ENCODE results near the gene PHLPP1. TPM values are rescaled to one million over a fixed set of nuclear protein-coding genes. Genes with fewer than 3 reads are reported as not detected.

PHLPP1 gene
- total RNA-seq, 2 donors from 2014 or later: 4.6 to 5.9 TPM

DNA sequence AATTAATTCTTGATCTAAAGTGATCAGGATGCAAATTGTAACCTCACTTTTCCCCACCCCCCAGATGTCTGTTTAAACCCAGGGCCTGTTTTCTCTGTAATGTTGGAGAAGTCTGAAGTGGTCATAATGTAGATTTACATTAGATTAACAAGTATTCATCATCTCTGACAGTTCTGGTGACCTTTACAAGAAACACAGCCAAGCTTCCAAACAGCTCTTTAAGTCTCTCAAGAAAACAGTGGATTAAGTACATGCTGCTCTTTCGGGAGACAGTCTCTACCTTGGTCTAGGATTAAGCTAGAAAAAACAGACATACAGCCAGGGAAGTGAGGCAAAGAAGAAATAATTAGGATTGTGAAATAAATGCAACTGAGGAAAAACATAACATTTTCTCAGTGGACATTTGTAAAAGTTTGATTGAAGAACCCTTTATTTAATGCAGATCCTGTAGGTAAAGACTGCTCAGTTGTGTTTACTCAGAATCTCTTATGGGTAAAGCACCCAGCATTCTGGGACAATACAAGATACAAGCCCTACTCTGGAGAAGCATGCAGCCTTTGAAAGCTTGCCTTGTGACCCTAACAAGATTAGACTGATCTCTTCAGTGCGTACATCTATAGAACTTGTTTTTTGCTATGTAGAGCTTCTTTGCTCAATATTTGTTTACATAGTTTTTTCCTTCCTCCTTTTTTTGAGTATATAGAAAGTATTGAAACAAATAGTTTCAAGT is 203.9 kb downstream of the PHLPP1 start:
- H3K36me3 ChIP-seq: no peaks in the 10 kb centered on the region
- TF ChIP-seq, protein P1, sequence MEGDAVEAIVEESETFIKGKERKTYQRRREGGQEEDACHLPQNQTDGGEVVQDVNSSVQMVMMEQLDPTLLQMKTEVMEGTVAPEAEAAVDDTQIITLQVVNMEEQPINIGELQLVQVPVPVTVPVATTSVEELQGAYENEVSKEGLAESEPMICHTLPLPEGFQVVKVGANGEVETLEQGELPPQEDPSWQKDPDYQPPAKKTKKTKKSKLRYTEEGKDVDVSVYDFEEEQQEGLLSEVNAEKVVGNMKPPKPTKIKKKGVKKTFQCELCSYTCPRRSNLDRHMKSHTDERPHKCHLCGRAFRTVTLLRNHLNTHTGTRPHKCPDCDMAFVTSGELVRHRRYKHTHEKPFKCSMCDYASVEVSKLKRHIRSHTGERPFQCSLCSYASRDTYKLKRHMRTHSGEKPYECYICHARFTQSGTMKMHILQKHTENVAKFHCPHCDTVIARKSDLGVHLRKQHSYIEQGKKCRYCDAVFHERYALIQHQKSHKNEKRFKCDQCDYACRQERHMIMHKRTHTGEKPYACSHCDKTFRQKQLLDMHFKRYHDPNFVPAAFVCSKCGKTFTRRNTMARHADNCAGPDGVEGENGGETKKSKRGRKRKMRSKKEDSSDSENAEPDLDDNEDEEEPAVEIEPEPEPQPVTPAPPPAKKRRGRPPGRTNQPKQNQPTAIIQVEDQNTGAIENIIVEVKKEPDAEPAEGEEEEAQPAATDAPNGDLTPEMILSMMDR (IDR thresholded peaks at IDR 0.05): no peak
- no peak for DNase-seq (ENCODE audit: low spot score)
- H3K27me3 ChIP-seq: no peaks in the 10 kb centered on the region
- H3K4me3 ChIP-seq: no peak overlapping the region
- H3K9me3 ChIP-seq: no peaks in the 10 kb centered on the region
- no peak overlapping the region for H3K27ac ChIP-seq
- no peaks in the 10 kb centered on the region for H3K4me1 ChIP-seq

DNA sequence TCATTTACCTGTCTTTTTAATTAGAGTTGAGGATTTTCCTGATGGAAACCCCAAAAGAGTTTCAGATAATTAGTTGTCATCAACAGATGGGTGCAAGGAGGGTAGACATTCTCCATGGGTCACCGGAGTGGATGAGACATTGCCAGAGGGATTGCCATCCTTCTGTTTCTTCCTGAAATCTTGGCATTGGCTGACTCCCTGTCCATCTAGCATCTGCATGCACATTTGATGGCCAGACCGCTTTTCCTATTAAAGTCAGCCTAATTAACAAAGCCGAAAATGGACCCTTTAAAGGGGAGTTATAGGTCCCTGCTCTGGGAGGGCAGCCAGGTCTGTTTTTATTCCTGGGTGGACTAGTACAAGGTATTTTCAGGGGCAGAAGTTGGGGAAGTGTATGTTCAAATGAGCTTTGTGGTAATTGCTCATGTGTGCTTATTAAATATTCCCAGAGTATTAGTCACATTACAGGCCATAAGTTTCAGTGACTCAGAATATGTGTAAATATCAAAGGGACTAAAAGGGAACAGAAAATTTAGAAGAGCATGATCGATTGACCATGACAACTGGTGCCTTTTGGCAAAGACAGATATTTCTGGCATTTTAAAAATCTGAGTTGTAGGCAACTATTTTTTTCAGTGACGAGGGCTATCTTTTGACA is 209.8 kb downstream of the PHLPP1 start:
- no peak for DNase-seq (ENCODE audit: low spot score)
- Histone ChIP-seq H3K4me3 (no peak overlapping the region), H3K27ac (no peak overlapping the region), H3K27me3 (no peaks in the 10 kb centered on the region), H3K9me3 (no peaks in the 10 kb centered on the region), H3K36me3 (no peaks in the 10 kb centered on the region), H3K4me1 (no peaks in the 10 kb centered on the region)
- TF ChIP-seq, protein P1 (IDR thresholded peaks at IDR 0.05): no peak

DNA sequence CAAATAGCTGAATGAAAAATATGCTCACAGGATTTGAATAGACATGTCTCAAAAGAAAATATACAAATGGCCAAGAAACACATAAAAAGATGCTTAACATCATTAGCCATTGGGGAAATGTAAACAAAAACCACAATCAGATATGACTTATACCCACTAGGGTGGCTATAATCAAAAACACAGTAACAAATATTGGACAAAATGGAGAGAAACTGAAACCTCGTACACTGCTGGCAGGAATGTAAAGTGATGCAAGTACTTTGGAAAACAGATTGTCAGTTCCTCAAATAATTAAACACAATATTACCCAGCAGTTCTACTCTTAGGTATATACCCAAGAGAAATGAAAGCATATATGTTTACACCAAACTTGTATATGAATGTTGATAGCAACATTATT is 213.0 kb downstream of the PHLPP1 start:
- TF ChIP-seq, protein P1 (IDR thresholded peaks at IDR 0.05): no peak
- DNase-seq (ENCODE audit: low spot score): no peak
- Histone ChIP-seq H3K27ac (no peak overlapping the region), H3K27me3 (no peaks in the 10 kb centered on the region), H3K4me1 (no peaks in the 10 kb centered on the region), H3K4me3 (no peak overlapping the region), H3K9me3 (no peaks in the 10 kb centered on the region), H3K36me3 (no peaks in the 10 kb centered on the region)

DNA sequence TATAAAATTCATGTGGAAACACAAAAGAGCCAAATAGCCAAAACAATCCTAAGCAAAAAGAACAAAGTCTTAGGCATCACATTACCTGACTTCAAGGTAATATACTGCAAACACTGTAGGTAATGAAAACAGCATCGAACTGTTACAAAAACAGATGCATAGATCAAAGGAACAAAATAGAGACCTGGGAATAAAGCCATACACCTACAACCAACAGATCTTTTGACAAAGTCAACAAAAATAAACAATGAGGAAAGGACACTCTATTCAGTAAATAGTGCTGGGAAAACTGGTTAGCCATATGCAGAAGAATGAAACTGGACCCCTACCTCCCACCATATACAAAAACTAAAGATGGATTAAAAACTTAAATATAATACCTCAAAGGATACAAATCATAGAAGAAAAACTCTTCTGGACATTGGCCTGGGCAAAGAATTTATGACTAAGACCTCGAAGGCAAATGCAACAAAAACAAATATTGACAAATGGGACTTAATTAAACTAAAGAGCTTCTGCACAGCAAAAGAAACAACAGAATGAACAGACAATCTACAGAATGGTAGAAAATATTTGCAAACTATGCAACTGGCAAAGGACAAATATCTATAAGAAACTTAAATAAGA is 218.0 kb downstream of the PHLPP1 start:
- DNase-seq (ENCODE audit: low spot score): no peak
- Histone ChIP-seq H3K27me3 (no peaks in the 10 kb centered on the region), H3K36me3 (no peaks in the 10 kb centered on the region), H3K27ac (no peak overlapping the region), H3K4me1 (peaks cover 0 to 10% of the 10 kb centered on the region in 2 donors), H3K9me3 (no peaks in the 10 kb centered on the region), H3K4me3 (no peak overlapping the region)
- TF ChIP-seq, protein P1 (IDR thresholded peaks at IDR 0.05): no peak

DNA sequence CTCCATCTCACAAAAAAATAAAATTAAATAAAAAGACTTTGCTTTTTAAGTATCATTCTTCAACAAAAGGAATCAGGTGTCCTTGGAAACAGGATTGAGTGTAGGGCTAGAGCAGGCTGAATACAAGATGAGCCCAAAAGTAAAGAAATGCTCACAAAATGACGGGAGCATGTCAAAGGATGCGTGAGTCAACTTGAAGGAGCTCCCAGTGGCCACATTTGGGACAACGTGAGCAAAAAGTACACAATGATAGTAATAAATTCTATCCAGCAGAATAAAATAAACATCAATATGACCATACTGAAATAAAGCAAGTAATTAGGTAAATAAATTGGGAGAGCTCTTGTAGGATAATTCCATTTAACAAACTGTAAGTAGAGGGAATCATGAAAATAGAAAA is 220.7 kb downstream of the PHLPP1 start:
- no peaks in the 10 kb centered on the region for H3K27me3 ChIP-seq
- H3K4me3 ChIP-seq: no peak overlapping the region
- no peak for DNase-seq (ENCODE audit: low spot score)
- H3K27ac ChIP-seq: no peak overlapping the region
- no peaks in the 10 kb centered on the region for H3K9me3 ChIP-seq
- TF ChIP-seq, protein P1 (IDR thresholded peaks at IDR 0.05): no peak
- H3K36me3 ChIP-seq: no peaks in the 10 kb centered on the region
- peaks cover 0 to 25% of the 10 kb centered on the region in 2 donors for H3K4me1 ChIP-seq

All from right atrium auricular region (tissue), 2 donors.